GM23338 (cell line): ENCODE results near the gene INPP5A.

Experiments used
- EZH2 ChIP-seq: fragments of 200-600 bp; sonication (generic); IDR thresholded peaks from one replicate; pipeline ENCODE4 v1.8.0; 2017; ENCODE audit warnings: antibody characterized with exemption, mild to moderate bottlenecking, low read depth; ENCODE audit not compliant: unreplicated experiment
- POLR2AphosphoS5 ChIP-seq: IDR thresholded peaks from 2 replicates; pipeline ENCODE4 v1.6.1; 2016; ENCODE audit warnings: antibody characterized with exemption, low read depth
- TF ChIP-seq, protein P1 (sequence below): IDR thresholded peaks from one replicate; pipeline ENCODE4 v1.6.1; 2018; ENCODE audit warnings: antibody characterized with exemption; ENCODE audit not compliant: unreplicated experiment
- TF ChIP-seq, protein P2 (sequence below), 2 experiments: fragments of 200-600 bp in 1 of 2; sonication (generic) in 1 of 2; conservative IDR thresholded peaks; 2 replicates each; pipeline versions ENCODE4 v1.5.1 to v1.6.1; 2016 to 2017; ENCODE audit warnings: antibody characterized with exemption in 2 of 2, low read depth in 2 of 2, mild to moderate bottlenecking in 2 of 2, moderate library complexity in 1 of 2

- TF ChIP-seq EZH2 (no peak), POLR2AphosphoS5 (no peak)
- TF ChIP-seq, protein P1, sequence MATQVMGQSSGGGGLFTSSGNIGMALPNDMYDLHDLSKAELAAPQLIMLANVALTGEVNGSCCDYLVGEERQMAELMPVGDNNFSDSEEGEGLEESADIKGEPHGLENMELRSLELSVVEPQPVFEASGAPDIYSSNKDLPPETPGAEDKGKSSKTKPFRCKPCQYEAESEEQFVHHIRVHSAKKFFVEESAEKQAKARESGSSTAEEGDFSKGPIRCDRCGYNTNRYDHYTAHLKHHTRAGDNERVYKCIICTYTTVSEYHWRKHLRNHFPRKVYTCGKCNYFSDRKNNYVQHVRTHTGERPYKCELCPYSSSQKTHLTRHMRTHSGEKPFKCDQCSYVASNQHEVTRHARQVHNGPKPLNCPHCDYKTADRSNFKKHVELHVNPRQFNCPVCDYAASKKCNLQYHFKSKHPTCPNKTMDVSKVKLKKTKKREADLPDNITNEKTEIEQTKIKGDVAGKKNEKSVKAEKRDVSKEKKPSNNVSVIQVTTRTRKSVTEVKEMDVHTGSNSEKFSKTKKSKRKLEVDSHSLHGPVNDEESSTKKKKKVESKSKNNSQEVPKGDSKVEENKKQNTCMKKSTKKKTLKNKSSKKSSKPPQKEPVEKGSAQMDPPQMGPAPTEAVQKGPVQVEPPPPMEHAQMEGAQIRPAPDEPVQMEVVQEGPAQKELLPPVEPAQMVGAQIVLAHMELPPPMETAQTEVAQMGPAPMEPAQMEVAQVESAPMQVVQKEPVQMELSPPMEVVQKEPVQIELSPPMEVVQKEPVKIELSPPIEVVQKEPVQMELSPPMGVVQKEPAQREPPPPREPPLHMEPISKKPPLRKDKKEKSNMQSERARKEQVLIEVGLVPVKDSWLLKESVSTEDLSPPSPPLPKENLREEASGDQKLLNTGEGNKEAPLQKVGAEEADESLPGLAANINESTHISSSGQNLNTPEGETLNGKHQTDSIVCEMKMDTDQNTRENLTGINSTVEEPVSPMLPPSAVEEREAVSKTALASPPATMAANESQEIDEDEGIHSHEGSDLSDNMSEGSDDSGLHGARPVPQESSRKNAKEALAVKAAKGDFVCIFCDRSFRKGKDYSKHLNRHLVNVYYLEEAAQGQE = no peak
- TF ChIP-seq, protein P2, sequence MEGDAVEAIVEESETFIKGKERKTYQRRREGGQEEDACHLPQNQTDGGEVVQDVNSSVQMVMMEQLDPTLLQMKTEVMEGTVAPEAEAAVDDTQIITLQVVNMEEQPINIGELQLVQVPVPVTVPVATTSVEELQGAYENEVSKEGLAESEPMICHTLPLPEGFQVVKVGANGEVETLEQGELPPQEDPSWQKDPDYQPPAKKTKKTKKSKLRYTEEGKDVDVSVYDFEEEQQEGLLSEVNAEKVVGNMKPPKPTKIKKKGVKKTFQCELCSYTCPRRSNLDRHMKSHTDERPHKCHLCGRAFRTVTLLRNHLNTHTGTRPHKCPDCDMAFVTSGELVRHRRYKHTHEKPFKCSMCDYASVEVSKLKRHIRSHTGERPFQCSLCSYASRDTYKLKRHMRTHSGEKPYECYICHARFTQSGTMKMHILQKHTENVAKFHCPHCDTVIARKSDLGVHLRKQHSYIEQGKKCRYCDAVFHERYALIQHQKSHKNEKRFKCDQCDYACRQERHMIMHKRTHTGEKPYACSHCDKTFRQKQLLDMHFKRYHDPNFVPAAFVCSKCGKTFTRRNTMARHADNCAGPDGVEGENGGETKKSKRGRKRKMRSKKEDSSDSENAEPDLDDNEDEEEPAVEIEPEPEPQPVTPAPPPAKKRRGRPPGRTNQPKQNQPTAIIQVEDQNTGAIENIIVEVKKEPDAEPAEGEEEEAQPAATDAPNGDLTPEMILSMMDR (conservative IDR thresholded peaks at IDR 0.05; ENCODE audit: low read depth in 2 of 2) = no peak
These were observed 136.7 kb downstream of the INPP5A start for GRCh38 chr10:132674311-132674710.
